Esophagus (tissue), 2 donors: ENCODE data around the gene MRGPRX2. TPM values are rescaled to one million over a fixed set of nuclear protein-coding genes. Genes with fewer than 3 reads are reported as not detected.

Source experiments
- H3K27ac ChIP-seq, 2 donors: one replicate each; pipeline ENCODE4 v1.5.1; 2013; ENCODE audit warnings: low read depth in 2 of 2, mild to moderate bottlenecking in 2 of 2, inconsistent platforms in 1 of 2, low read length in 1 of 2, moderate library complexity in 1 of 2
- H3K27me3 ChIP-seq, 2 donors: one replicate each; pipeline ENCODE4 v1.6.1; 2013; ENCODE audit warnings: low read length in 2 of 2, control low read depth in 1 of 2, mild to moderate bottlenecking in 1 of 2; ENCODE audit not compliant: insufficient read depth in 2 of 2, control insufficient read depth in 1 of 2
- H3K36me3 ChIP-seq, 2 donors: one replicate each; pipeline ENCODE4 v1.6.1; 2013; ENCODE audit warnings: low read length in 1 of 2; ENCODE audit not compliant: control insufficient read depth in 2 of 2, insufficient read depth in 2 of 2
- H3K4me1 ChIP-seq, 2 donors: one replicate each; pipeline ENCODE4 v1.6.1; 2013; ENCODE audit warnings: low read length in 1 of 2; ENCODE audit not compliant: control insufficient read depth in 2 of 2, insufficient read depth in 2 of 2
- H3K4me3 ChIP-seq, 2 donors: one replicate each; pipeline ENCODE4 v1.5.1; 2013; ENCODE audit warnings: low read length in 2 of 2, mild to moderate bottlenecking in 2 of 2, low read depth in 1 of 2, moderate library complexity in 1 of 2
- H3K9me3 ChIP-seq, 2 donors: one replicate each; pipeline ENCODE4 v1.6.1; 2013; ENCODE audit warnings: mild to moderate bottlenecking in 2 of 2, low read depth in 1 of 2, low read length in 1 of 2, moderate library complexity in 1 of 2; ENCODE audit not compliant: control insufficient read depth in 2 of 2, insufficient read depth in 1 of 2
- WGBS, 2 donors: extraction: QIAGEN DNeasy Blood & Tissue Kit; methylation state at CpG; one replicate each; pipeline ENCODE4 v1.1.7; 2013; 5-methylcytosine and 5-hydroxymethylcytosine counted together
- polyA plus RNA-seq, 2 donors: library from polyadenylated mRNA; stranded (reverse); fragments of 200-250 nt; gene quantifications; one replicate each; pipeline ENCODE4 v1.2.3, GENCODE V29; 2013
- donor health status: healthy with polysubstance abuse.
- donor health status: Bipolar disorder and iron deficiency.

Gene MRGPRX2
- polyA plus RNA-seq, 2 donors, result 0.02 TPM; not detected in 1

DNA sequence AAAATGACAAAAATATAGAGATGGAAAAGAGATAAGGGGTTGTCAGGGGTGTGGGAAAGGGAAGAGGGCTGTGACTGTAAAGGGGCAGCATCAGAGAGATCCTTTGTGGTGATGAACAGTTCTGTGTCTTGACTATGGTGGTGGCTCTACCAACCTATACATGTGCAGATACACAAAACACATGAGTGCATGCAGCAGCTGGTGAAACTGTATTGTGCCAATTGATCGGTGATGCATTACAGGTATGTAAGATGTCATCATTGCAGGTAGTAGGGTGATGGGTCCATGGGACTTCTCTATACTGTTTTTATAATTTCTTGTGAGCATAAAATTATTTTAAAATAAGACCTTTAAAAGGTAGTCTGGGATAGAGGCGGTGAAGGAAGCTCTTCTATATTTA is 32.3 kb upstream of the MRGPRX2 start:
- Histone ChIP-seq H3K4me3 (no peak overlapping the region), H3K36me3 (no peaks in the 10 kb centered on the region), H3K4me1 (peaks cover 0 to 4% of the 10 kb centered on the region in 2 donors), H3K9me3 (no peaks in the 10 kb centered on the region), H3K27ac (no peak overlapping the region), H3K27me3 (no peaks in the 10 kb centered on the region)
- WGBS, 2 donors, result 95 to 96% methylated on average over 2 of the region's 2 CpGs

DNA sequence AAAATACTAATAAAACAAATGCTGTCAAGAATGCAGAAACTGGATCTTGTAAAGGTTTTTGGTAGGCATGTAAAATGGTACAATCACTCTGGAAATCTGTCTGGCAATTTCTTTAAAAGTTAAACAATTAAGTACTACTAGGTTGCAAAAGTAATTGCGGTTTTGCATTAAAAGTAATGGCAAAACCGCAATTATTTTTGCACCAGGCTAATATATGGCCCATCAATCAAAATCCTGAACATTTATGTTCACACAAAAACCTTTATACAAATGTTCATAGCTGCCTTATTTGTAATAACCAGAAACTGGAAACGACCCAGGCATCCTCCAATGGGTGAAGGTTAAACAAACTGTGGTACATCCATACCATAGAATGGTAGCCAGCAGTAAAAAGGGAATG is 31.8 kb upstream of the MRGPRX2 start:
- Histone ChIP-seq H3K4me1 (peaks cover 0 to 7% of the 10 kb centered on the region in 2 donors), H3K36me3 (no peaks in the 10 kb centered on the region), H3K27ac (no peak overlapping the region), H3K27me3 (no peaks in the 10 kb centered on the region), H3K9me3 (no peaks in the 10 kb centered on the region), H3K4me3 (no peak overlapping the region)
- WGBS, 2 donors, result 67 to 72% methylated on average over 3 of the region's 3 CpGs

DNA sequence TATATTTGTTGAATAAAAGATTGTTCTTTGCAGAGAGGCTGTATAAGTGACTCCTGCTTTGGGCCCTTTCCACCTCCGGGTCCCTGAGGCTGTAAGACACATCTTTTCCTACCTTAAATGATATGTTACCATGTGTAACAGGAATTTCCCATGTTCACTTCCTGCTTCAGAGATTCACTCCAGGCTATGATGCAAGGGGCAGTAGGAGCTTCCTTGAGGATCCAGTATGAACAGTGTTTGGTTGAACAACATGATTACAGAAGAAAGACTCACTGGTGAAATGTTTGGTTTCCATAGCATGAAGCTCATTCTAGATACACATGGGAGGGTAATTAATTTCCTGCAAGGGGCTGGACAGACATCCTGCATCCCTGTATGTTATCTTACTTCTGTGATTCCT is 30.8 kb upstream of the MRGPRX2 start:
- Histone ChIP-seq H3K4me1 (peaks cover 0 to 7% of the 10 kb centered on the region in 2 donors), H3K27me3 (no peaks in the 10 kb centered on the region), H3K27ac (peak overlapping the region in 1 of 2 donors; percentile 6), H3K36me3 (no peaks in the 10 kb centered on the region), H3K4me3 (no peak overlapping the region), H3K9me3 (no peaks in the 10 kb centered on the region)
- WGBS, 2 donors, result 78% methylated on average over 1 of the region's 1 CpG

DNA sequence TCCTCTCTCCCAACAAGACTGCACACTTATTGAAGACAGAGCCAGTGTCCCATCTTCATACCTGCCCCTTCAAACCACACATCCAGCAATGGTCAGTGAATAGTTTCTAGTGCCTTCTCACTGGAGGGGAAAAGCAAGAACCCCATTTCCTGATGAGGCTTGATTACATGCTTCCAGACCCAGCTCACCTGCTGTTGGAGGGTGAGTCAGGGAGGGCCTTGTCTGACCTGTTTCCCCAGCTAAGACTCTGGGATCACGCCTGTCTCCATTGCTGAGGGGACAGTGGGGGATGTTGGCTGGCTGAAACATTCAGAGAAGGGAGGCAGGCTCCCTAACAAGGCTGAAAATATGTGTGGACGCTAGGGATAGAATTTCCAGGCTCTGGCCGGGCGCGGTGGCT is 28.9 kb upstream of the MRGPRX2 start:
- 86 to 88% methylated on average over 5 of the region's 5 CpGs for WGBS, 2 donors
- Histone ChIP-seq H3K27me3 (no peaks in the 10 kb centered on the region), H3K27ac (peak overlapping the region; percentile 78 to 80), H3K4me1 (peaks cover 0 to 7% of the 10 kb centered on the region in 2 donors), H3K9me3 (no peaks in the 10 kb centered on the region), H3K4me3 (no peak overlapping the region), H3K36me3 (no peaks in the 10 kb centered on the region)

DNA sequence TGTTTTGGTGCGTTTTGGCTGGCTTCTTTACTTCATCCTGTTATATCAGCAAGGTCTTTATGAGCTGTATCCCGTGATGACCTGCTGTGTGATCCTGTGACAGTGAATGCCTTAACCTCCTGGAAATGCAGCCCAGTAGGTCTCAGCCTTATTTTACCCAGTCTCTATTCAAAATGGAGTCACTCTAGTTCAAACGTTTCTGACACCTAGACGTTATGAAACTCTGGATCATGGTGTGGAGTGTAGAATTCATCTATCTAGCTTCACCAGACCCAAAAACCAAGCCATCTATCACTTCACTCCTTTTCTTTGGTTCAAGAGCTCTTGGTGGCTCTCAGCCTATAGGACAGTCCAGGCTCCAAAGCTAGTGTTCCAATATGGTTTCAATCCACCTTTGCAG is 28.3 kb upstream of the MRGPRX2 start:
- no peak overlapping the region for H3K4me3 ChIP-seq
- 75 to 80% methylated on average over 4 of the region's 4 CpGs for WGBS, 2 donors
- peaks cover 0 to 7% of the 10 kb centered on the region in 2 donors for H3K4me1 ChIP-seq
- no peaks in the 10 kb centered on the region for H3K36me3 ChIP-seq
- no peaks in the 10 kb centered on the region for H3K27me3 ChIP-seq
- peak overlapping the region; percentile 78 to 80 for H3K27ac ChIP-seq
- no peaks in the 10 kb centered on the region for H3K9me3 ChIP-seq

DNA sequence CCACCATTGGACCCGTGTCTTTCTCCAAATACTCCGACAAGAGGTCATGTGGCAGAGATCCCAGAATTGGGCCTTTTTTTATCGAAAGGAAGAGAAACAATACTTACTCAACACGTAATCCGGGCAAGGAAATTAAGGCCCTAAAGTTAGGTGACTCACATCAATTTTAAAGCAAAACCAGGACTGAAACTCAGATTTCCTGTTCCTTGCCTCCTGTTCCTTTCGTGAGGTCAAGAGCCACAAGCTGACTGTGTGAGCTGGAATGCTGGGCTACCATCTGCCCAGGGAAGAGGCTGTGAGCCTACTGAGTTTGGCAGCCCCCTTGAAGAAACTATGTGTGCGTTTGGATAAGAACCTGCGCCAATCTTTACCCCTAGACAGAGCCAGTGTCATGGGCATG is 27.1 kb upstream of the MRGPRX2 start:
- no peaks in the 10 kb centered on the region for H3K27me3 ChIP-seq
- WGBS, 2 donors, result 65 to 69% methylated on average over 8 of the region's 8 CpGs
- peak overlapping the region; percentile 66 to 87 for H3K27ac ChIP-seq
- no peak overlapping the region for H3K4me3 ChIP-seq
- H3K9me3 ChIP-seq, result no peaks in the 10 kb centered on the region
- no peaks in the 10 kb centered on the region for H3K36me3 ChIP-seq
- H3K4me1 ChIP-seq, result peaks cover 0 to 11% of the 10 kb centered on the region in 2 donors

DNA sequence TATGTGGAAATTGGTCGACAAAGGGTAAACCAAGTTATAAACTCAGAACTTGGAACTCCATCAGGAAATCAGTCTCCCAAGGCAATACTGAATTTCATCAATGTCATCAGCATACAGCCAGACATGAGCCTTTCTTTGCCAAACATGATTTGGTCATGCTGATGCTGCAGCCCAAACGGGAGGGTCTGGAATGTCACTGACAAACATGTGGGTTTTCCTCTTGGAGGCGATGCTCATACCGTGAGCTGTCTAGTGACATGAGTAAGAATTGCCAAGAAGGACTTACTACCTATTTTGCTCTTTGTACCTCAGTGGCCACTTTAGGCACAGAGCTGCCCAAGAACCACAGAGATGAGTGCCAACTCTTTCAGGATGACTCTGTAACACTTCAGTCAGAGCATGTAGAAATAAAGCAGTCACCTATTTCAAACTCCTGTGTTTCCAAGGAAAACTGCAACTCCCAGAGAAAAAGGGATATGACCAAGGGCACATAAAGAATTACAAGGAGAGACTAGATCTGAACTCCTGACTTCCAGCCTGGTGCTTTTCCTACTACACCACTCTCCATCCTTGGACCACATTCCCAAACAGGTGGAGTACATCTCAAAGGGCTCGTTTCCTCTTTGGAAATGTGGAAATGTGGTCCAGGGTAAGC is 24.3 kb upstream of the MRGPRX2 start:
- Histone ChIP-seq H3K4me1 (peaks cover 0 to 11% of the 10 kb centered on the region in 2 donors), H3K27me3 (no peaks in the 10 kb centered on the region), H3K4me3 (no peak overlapping the region), H3K27ac (peak overlapping the region in 1 of 2 donors; percentile 36), H3K36me3 (no peaks in the 10 kb centered on the region), H3K9me3 (no peaks in the 10 kb centered on the region)
- WGBS, 2 donors, result 59% methylated on average over 5 of the region's 5 CpGs

DNA sequence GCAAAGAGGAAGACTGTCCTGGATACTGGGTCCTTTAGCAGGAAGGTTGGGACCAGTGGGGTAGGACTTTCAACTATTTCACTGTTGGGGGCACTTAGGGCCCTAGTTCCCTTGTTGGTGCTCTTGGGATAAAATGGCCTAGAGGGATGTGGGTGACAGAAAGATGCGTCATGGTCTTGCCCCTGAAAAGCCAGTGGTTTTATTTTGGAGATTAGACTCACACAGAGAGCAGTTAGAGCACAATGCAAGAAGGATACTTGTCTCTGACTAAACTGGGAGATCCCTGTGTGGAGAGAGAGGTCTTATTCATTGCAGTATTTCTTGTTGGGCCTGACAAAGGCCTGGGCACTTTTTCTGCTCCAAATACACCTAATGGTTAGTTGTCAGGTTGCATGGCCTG is 22.6 kb upstream of the MRGPRX2 start:
- no peaks in the 10 kb centered on the region for H3K27me3 ChIP-seq
- WGBS, 2 donors, result 81 to 90% methylated on average over 1 of the region's 1 CpG
- no peaks in the 10 kb centered on the region for H3K36me3 ChIP-seq
- no peak overlapping the region for H3K4me3 ChIP-seq
- no peaks in the 10 kb centered on the region for H3K9me3 ChIP-seq
- H3K4me1 ChIP-seq, result peaks cover 0 to 12% of the 10 kb centered on the region in 2 donors
- peak overlapping the region; percentile 74 to 85 for H3K27ac ChIP-seq

DNA sequence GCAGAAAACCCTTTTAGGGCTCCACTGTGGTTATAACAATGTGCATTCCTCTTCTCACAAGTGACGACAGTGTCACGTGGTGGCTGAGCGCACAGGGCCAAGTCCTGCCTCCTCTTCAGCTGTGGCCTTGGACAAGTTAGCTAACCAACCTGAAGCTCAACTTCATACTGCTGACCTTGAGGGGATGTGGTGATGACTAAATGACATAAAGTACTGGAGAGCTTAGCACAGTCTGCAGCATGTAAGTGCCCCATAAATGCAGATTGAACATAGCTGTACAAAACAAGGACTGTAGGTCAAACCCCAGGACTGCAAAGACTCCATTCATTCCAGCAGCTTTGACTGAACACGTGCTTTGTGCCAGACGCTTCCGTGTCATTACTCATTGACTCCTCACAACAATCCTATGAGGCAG is 20.1 kb upstream of the MRGPRX2 start:
- Histone ChIP-seq H3K4me1 (peaks cover 0 to 13% of the 10 kb centered on the region in 2 donors), H3K4me3 (no peak overlapping the region), H3K36me3 (no peaks in the 10 kb centered on the region), H3K9me3 (no peaks in the 10 kb centered on the region), H3K27me3 (no peaks in the 10 kb centered on the region), H3K27ac (peak overlapping the region; percentile 86 to 92)
- WGBS, 2 donors, result 45 to 46% methylated on average over 6 of the region's 6 CpGs
